HG03571 (cell line): ENCODE data around the gene WASF1.
"Not testable (repeated sequence)": the region's sequence is repeated elsewhere in the genome, so short reads cannot be mapped to it uniquely, and the experiment has no call there.

Source experiments
- ATAC-seq: cut with Tn5 transposase; IDR thresholded peaks from one replicate; pipeline ENCODE4 v1.9.1; 2021; ENCODE audit not compliant: unreplicated experiment

Gene WASF1

GRCh38 chr6:110178626-110179405 is 654 bp downstream of the WASF1 start:
- ATAC-seq, result no peak

- no peak for ATAC-seq
Measured at GRCh38 chr6:110173506-110174132, 5.9 kb downstream of the WASF1 start.

- ATAC-seq, result no peak
Measured at GRCh38 chr6:110170081-110170480, 9.4 kb downstream of the WASF1 start.

GRCh38 chr6:110158479-110158878 is 21.0 kb downstream of the WASF1 start:
- ATAC-seq, result no peak

- ATAC-seq, result no peak
Measured at GRCh38 chr6:110147870-110148269, 31.6 kb downstream of the WASF1 start.

- ATAC-seq, result no peak
Measured at GRCh38 chr6:110140650-110141049, 38.8 kb downstream of the WASF1 start.

- no peak for ATAC-seq
Measured at GRCh38 chr6:110139052-110139451, 40.4 kb downstream of the WASF1 start.

GRCh38 chr6:110137924-110138887 is 41.3 kb downstream of the WASF1 start:
- ATAC-seq, result no peak

- no peak for ATAC-seq
Measured at GRCh38 chr6:110130362-110130761, 49.1 kb downstream of the WASF1 start.

GRCh38 chr6:110128418-110128817 is 51.1 kb downstream of the WASF1 start:
- no peak for ATAC-seq

GRCh38 chr6:110125361-110125760 is 54.1 kb downstream of the WASF1 start:
- no peak for ATAC-seq

- not testable (repeated sequence) for ATAC-seq
Measured at GRCh38 chr6:110121655-110122054, 57.8 kb downstream of the WASF1 start.

- ATAC-seq, result no peak
Measured at GRCh38 chr6:110116258-110116657, 63.2 kb downstream of the WASF1 start.

- no peak for ATAC-seq
Measured at GRCh38 chr6:110114004-110114403, 65.5 kb downstream of the WASF1 start.

GRCh38 chr6:110105296-110105695 is 74.2 kb downstream of the WASF1 start:
- no peak for ATAC-seq

GRCh38 chr6:110103260-110103659 is 76.2 kb downstream of the WASF1 start:
- no peak for ATAC-seq

- no peak for ATAC-seq
Measured at GRCh38 chr6:110102411-110102810, 77.1 kb downstream of the WASF1 start.

- ATAC-seq, result no peak
Measured at GRCh38 chr6:110101885-110102284, 77.6 kb downstream of the WASF1 start.

GRCh38 chr6:110098511-110099116 is 80.9 kb downstream of the WASF1 start:
- ATAC-seq, result no peak

- no peak for ATAC-seq
Measured at GRCh38 chr6:110097443-110097842, 82.0 kb downstream of the WASF1 start.

- no peak for ATAC-seq
Measured at GRCh38 chr6:110095935-110096334, 83.5 kb downstream of the WASF1 start.
